ENCODE measurements around the gene RABGAP1L. TPM values are rescaled to one million over a fixed set of nuclear protein-coding genes. Genes with fewer than 3 reads are reported as not detected.
"Not testable (repeated sequence)": the region's sequence is repeated elsewhere in the genome, so short reads cannot be mapped to it uniquely, and the experiment has no call there.

Gene RABGAP1L
- total RNA-seq, 4 donors from 2014 or later, result 31.2 to 115 (median 62.5) TPM

DNA sequence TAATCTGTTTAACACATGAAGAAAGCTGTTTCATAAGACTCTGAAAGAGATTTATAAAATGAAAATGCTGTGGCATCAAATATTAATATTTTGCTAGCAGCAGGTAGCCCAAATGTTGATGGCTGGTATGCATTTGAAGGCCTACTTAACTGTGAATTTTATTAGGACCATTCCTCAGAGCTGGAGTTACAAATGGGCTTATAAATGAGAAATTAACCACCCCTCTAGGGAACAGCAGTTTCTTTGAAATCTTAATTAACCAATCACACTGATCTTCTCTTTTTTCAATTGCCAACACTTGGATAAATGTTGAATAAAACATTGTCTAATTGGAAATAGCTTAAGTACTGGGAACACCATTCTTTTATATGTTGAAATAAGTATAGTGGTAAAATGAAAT is 418.4 kb downstream of the RABGAP1L start:
- Histone ChIP-seq H3K9me3 (peaks cover 0 to 12% (median 0%) of the 10 kb centered on the region in 3 donors), H3K27ac (no peak overlapping the region), H3K36me3 (no peaks in the 10 kb centered on the region), H3K27me3 (no peaks in the 10 kb centered on the region), H3K4me3 (no peak overlapping the region), H3K4me1 (no peaks in the 10 kb centered on the region)
- ATAC-seq, result no peak
- TF ChIP-seq POLR2AphosphoS5 (IDR thresholded peaks at IDR 0.05), result no peak
- TF ChIP-seq EP300 (IDR thresholded peaks at IDR 0.05), result no peak
- TF ChIP-seq POLR2A (IDR thresholded peaks at IDR 0.05), result no peak
- TF ChIP-seq, protein P1, sequence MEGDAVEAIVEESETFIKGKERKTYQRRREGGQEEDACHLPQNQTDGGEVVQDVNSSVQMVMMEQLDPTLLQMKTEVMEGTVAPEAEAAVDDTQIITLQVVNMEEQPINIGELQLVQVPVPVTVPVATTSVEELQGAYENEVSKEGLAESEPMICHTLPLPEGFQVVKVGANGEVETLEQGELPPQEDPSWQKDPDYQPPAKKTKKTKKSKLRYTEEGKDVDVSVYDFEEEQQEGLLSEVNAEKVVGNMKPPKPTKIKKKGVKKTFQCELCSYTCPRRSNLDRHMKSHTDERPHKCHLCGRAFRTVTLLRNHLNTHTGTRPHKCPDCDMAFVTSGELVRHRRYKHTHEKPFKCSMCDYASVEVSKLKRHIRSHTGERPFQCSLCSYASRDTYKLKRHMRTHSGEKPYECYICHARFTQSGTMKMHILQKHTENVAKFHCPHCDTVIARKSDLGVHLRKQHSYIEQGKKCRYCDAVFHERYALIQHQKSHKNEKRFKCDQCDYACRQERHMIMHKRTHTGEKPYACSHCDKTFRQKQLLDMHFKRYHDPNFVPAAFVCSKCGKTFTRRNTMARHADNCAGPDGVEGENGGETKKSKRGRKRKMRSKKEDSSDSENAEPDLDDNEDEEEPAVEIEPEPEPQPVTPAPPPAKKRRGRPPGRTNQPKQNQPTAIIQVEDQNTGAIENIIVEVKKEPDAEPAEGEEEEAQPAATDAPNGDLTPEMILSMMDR (IDR thresholded peaks at IDR 0.05), result no peak

DNA sequence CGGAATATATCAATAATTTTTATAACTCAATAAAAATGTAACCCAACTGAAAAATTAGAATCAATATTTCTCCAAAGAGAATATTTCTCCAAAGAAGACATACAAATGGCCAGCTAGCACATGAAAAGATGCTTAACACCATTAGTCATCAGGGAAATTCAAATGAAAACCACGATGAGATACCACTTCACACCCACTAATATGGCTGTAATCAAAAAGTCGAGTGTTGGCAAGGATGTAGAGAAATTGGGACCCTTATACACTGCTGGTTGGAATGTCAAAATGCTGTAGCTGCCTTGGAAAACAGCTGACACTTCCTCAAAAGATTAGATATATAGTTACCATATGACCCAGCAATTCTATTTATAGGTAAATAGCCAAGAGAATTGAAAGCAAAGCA is 421.5 kb downstream of the RABGAP1L start:
- Histone ChIP-seq H3K9me3 (peaks cover 0 to 7% (median 0%) of the 10 kb centered on the region in 3 donors), H3K36me3 (no peaks in the 10 kb centered on the region), H3K27me3 (no peaks in the 10 kb centered on the region), H3K4me3 (no peak overlapping the region), H3K27ac (no peak overlapping the region), H3K4me1 (no peaks in the 10 kb centered on the region)
- no peak for ATAC-seq
- 67% methylated on average over 2 to 3 of the region's 3 CpGs for WGBS, 2 donors (ENCODE audit: low coverage in 1 of 2)
- TF ChIP-seq, protein P1 (IDR thresholded peaks at IDR 0.05), result no peak
- TF ChIP-seq EP300 (IDR thresholded peaks at IDR 0.05) (no peak), POLR2AphosphoS5 (IDR thresholded peaks at IDR 0.05) (no peak), POLR2A (IDR thresholded peaks at IDR 0.05) (no peak)

DNA sequence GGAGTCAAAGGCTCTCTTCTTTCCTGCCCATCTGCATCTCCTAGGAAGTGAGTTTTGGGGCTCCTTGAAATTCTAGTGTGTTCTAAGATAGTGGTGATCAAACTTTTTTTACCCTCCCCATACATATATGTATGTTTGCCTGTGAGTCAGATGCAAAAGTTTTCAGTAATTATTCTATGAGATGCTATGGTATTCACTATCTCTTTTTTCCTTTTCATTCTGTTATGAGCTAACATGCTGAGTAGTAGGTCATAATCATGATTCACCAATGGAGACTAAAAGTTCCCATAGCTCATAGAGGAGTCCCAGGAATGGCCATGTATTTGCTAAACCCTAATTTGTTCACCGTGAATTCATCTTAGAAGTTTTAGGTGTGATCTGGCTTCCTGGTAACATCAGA is 424.0 kb downstream of the RABGAP1L start:
- ATAC-seq, result no peak
- no peak overlapping the region for H3K4me3 ChIP-seq
- 100% methylated on average over 1 of the region's 1 CpG for WGBS, 2 donors (ENCODE audit: low coverage in 1 of 2)
- no peak overlapping the region for H3K27ac ChIP-seq
- H3K27me3 ChIP-seq, result no peaks in the 10 kb centered on the region
- peaks cover 0 to 9% of the 10 kb centered on the region in 2 donors for H3K36me3 ChIP-seq
- H3K4me1 ChIP-seq, result no peaks in the 10 kb centered on the region
- peaks cover 0 to 6% (median 0%) of the 10 kb centered on the region in 3 donors for H3K9me3 ChIP-seq
- TF ChIP-seq, protein P1 (IDR thresholded peaks at IDR 0.05), result no peak
- no peak for TF ChIP-seq POLR2A (IDR thresholded peaks at IDR 0.05)
- no peak for TF ChIP-seq POLR2AphosphoS5 (IDR thresholded peaks at IDR 0.05)
- TF ChIP-seq EP300 (IDR thresholded peaks at IDR 0.05), result no peak

DNA sequence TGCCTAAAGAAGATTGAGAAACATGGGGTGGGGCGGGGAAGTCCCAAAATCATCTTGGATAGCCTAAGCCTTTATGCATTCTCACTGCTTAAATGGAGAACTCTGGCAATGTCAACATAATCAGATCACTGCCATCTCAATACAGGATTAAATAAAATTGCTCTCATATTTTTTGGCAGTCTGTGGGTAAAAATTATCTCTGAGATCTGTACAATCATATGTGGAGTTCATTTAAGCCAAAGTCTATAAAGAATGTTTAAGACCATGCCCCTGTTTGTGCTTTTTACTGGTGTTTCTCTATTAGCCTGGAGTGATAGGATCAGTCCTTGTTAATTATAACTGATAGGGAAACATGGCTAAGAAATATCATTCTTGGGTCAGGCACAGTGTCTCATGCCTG is 424.8 kb downstream of the RABGAP1L start:
- 100% methylated on average over 1 of the region's 1 CpG; no CpG with 5 or more reads in 1 of the 2 donors for WGBS, 2 donors (ENCODE audit: low coverage in 1 of 2)
- peaks cover 0 to 13% (median 0%) of the 10 kb centered on the region in 3 donors for H3K9me3 ChIP-seq
- H3K27me3 ChIP-seq, result no peaks in the 10 kb centered on the region
- no peaks in the 10 kb centered on the region for H3K4me1 ChIP-seq
- ATAC-seq, result no peak
- H3K27ac ChIP-seq, result no peak overlapping the region
- no peak overlapping the region for H3K4me3 ChIP-seq
- TF ChIP-seq POLR2A (IDR thresholded peaks at IDR 0.05) (no peak), POLR2AphosphoS5 (IDR thresholded peaks at IDR 0.05) (no peak), EP300 (IDR thresholded peaks at IDR 0.05) (no peak)
- peaks cover 0 to 9% of the 10 kb centered on the region in 2 donors for H3K36me3 ChIP-seq

DNA sequence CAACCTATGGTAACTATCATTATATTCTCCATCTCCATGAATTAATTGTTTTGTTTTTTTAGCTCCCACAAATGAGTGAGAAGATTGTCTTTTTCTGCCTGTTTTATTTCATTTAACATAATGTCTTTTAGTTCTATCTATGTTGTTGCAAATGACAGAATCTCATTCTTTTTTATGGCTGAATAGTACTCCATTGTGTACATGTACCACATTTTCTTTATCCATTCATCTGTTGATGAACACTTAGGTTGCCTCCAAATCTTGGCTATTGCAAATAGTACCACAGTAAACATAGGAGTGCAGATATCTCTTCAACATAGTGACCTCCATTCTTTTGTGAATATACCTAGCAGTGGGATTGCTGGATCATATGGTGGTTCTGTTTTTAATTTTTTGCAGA is 429.3 kb downstream of the RABGAP1L start:
- H3K4me3 ChIP-seq, H3K36me3 ChIP-seq, H3K27ac ChIP-seq, ATAC-seq, H3K27me3 ChIP-seq, H3K4me1 ChIP-seq: not testable (repeated sequence)
- H3K9me3 ChIP-seq, result peaks cover 0 to 21% (median 0%) of the 10 kb centered on the region in 3 donors

DNA sequence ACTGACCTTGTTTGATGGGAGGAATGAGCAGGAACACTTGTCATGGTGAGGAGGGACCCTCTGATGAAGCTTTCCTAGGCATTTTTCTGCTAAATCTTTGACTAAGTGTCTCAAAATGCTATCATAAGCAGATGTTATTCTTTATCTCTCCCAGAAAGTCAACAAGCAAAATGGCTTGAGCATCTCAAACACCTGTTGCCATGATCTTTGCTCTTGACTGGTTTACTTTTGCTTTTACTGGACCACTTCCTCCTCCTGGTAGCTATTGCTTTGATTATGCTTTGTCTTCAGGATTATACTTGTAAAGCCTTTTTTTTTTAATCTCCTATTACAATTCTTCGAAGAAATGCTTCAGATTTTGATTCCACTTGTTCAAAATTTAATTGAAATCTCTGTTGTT is 445.9 kb downstream of the RABGAP1L start:
- H3K27me3 ChIP-seq, result no peaks in the 10 kb centered on the region
- H3K4me3 ChIP-seq, result no peak overlapping the region
- H3K9me3 ChIP-seq, result peaks cover 0 to 8% (median 0%) of the 10 kb centered on the region in 3 donors
- H3K4me1 ChIP-seq, result no peaks in the 10 kb centered on the region
- 100% methylated on average over 1 of the region's 1 CpG for WGBS, 2 donors (ENCODE audit: low coverage in 1 of 2)
- peaks cover 0 to 23% of the 10 kb centered on the region in 2 donors for H3K36me3 ChIP-seq
- H3K27ac ChIP-seq, result no peak overlapping the region
- no peak for ATAC-seq
- TF ChIP-seq, protein P1 (IDR thresholded peaks at IDR 0.05), result no peak
- TF ChIP-seq POLR2AphosphoS5 (IDR thresholded peaks at IDR 0.05), result no peak
- no peak for TF ChIP-seq EP300 (IDR thresholded peaks at IDR 0.05)
- no peak for TF ChIP-seq POLR2A (IDR thresholded peaks at IDR 0.05)

Data from gastroesophageal sphincter (tissue), 4 donors.